Naive thymus-derived CD4-positive, alpha-beta T cell (primary cell): ENCODE results near the gene LSAMP. TPM values are rescaled to one million over a fixed set of nuclear protein-coding genes. Genes with fewer than 3 reads are reported as not detected.

Experiments
- ATAC-seq: fragments of 150-1000 bp; cut with Tn5 transposase; 2 replicates; pipeline ENCODE4 v1.10.0; 2021; ENCODE audit warnings: mild to moderate bottlenecking, moderate library complexity
- CTCF ChIA-PET: fragments of 350-600 bp; sonication (Branson Sonifier 250); formaldehyde crosslinking; loops from one replicate; lab custom pipeline; 2021; ENCODE audit warnings: antibody characterized with exemption; lab: Charles Lee
- POLR2A ChIA-PET: fragments of 350-600 bp; sonication (Branson Sonifier 250); formaldehyde crosslinking; loops from one replicate; lab custom pipeline; 2021; ENCODE audit warnings: antibody characterized with exemption, inconsistent platforms; lab: Charles Lee
- DNase-seq, 9 donors: peaks; one replicate each; pipeline versions ENCODE4 v3.0.0 to v3.0.0-alpha.2; 2020 to 2022; ENCODE audit warnings: mixed read lengths in 1 of 9
- H3K27ac ChIP-seq: one replicate; pipeline ENCODE4 v1.7.0; 2013; ENCODE audit warnings: mild to moderate bottlenecking, low read depth, low read length, moderate library complexity
- H3K27me3 ChIP-seq, 2 donors: one replicate each; pipeline ENCODE4 v1.7.0; 2013; ENCODE audit warnings: low read length in 2 of 2, mild to moderate bottlenecking in 2 of 2, moderate library complexity in 2 of 2; ENCODE audit not compliant: control insufficient read depth in 2 of 2, insufficient read depth in 2 of 2
- H3K36me3 ChIP-seq, 3 experiments: 1 replicate in 2 of 3; 2 replicates in 1 of 3; pipeline ENCODE4 v1.7.0; 2013; ENCODE audit warnings: low read length in 3 of 3, mild to moderate bottlenecking in 3 of 3, moderate library complexity in 1 of 3; ENCODE audit not compliant: insufficient read depth in 3 of 3, control insufficient read depth in 2 of 3
- H3K4me1 ChIP-seq, 2 donors: one replicate each; pipeline ENCODE4 v1.7.0; 2013; ENCODE audit warnings: low read length in 2 of 2, mild to moderate bottlenecking in 2 of 2, moderate library complexity in 1 of 2; ENCODE audit not compliant: control insufficient read depth in 2 of 2, insufficient read depth in 2 of 2
- H3K4me3 ChIP-seq: 2 replicates; pipeline ENCODE4 v1.7.0; 2013; ENCODE audit warnings: mild to moderate bottlenecking, low read length
- H3K9me3 ChIP-seq, 3 experiments: 1 replicate in 2 of 3; 2 replicates in 1 of 3; pipeline ENCODE4 v1.7.0; 2013; ENCODE audit warnings: low read length in 3 of 3; ENCODE audit not compliant: control insufficient read depth in 2 of 3
- H3K27ac Mint-ChIP-seq, 9 donors: one replicate each; pipeline ENCODE4 v1.8.0; 2020 to 2022; ENCODE audit warnings: mixed read lengths in 9 of 9, mild to moderate bottlenecking in 8 of 9, moderate library complexity in 5 of 9, inconsistent platforms in 2 of 9
- H3K27me3 Mint-ChIP-seq, 5 donors: one replicate each; pipeline ENCODE4 v1.8.0; 2021 to 2022; ENCODE audit warnings: mixed read lengths in 5 of 5, mild to moderate bottlenecking in 1 of 5
- H3K36me3 Mint-ChIP-seq, 5 donors: one replicate each; pipeline ENCODE4 v1.8.0; 2020 to 2022; ENCODE audit warnings: mixed read lengths in 5 of 5, mild to moderate bottlenecking in 3 of 5, inconsistent platforms in 1 of 5
- H3K4me1 Mint-ChIP-seq, 7 donors: one replicate each; pipeline ENCODE4 v1.8.0; 2020 to 2022; ENCODE audit warnings: mixed read lengths in 7 of 7, mild to moderate bottlenecking in 3 of 7, inconsistent platforms in 1 of 7
- H3K4me3 Mint-ChIP-seq, 10 donors: one replicate each; pipeline ENCODE4 v1.8.0; 2020 to 2022; ENCODE audit warnings: mild to moderate bottlenecking in 10 of 10, mixed read lengths in 10 of 10, moderate library complexity in 6 of 10, inconsistent platforms in 2 of 10
- H3K9me3 Mint-ChIP-seq, 11 donors: one replicate each; pipeline ENCODE4 v1.8.0; 2020 to 2022; ENCODE audit warnings: mixed read lengths in 11 of 11, mild to moderate bottlenecking in 4 of 11, inconsistent platforms in 1 of 11, moderate library complexity in 1 of 11
- intact Hi-C, 2 donors: fragments of 100-400 bp; cut with micrococcal nuclease; formaldehyde crosslinking; loops; one replicate each; pipeline ENCODE4 v1.15.1; 2023
- polyA plus RNA-seq, 2 donors: library from polyadenylated mRNA; unstranded; fragments of 300-500 nt; fragmentation: Illumina TruSeq; gene quantifications; one replicate each; pipeline ENCODE4 v1.2.3, GENCODE V29; 2021
- total RNA-seq, 6 experiments: library from RNA in 5 of 6; stranded (reverse) in 5 of 6; gene quantifications; 1 replicate in 5 of 6; 2 replicates in 1 of 6; pipeline ENCODE4 v1.2.3 and lab custom pipeline; 2021 to 2026

LSAMP gene
- total and polyA plus RNA-seq, 7 experiments from 2014 or later: not detected

GRCh38 chr3:116191409-116191808 is 253.9 kb downstream of the LSAMP start:
- POLR2A ChIA-PET: interaction anchor here (0.6 kb wide), 1 partner anchor 45 kb away, joined by 3 read pairs; no protein-coding TSS in a partner anchor
- DNase-seq: no peak
- Histone ChIP-seq H3K4me1 (no peaks in the 10 kb centered on the region), H3K9me3 (no peaks in the 10 kb centered on the region), H3K36me3 (no peaks in the 10 kb centered on the region), H3K27me3 (no peaks in the 10 kb centered on the region), H3K27ac (no peak overlapping the region), H3K4me3 (no peak overlapping the region)
- Mint-ChIP-seq H3K27ac (no peak overlapping the region), H3K9me3 (peaks cover 0 to 11% (median 2%) of the 10 kb centered on the region in 11 donors), H3K4me3 (no peak overlapping the region), H3K4me1 (no peaks in the 10 kb centered on the region), H3K36me3 (no peaks in the 10 kb centered on the region), H3K27me3 (peaks cover 0 to 5% (median 0%) of the 10 kb centered on the region in 5 donors)
- ATAC-seq: no peak
- CTCF ChIA-PET: no interaction called here
- intact Hi-C loops: no loop called here

GRCh38 chr3:116190095-116190494 is 255.2 kb downstream of the LSAMP start:
- Mint-ChIP-seq H3K36me3 (no peaks in the 10 kb centered on the region), H3K4me3 (no peak overlapping the region), H3K27ac (no peak overlapping the region), H3K9me3 (peaks cover 0 to 11% (median 2%) of the 10 kb centered on the region in 11 donors), H3K27me3 (peaks cover 0 to 5% (median 0%) of the 10 kb centered on the region in 5 donors), H3K4me1 (no peaks in the 10 kb centered on the region)
- intact Hi-C loops: no loop called here
- no peaks in the 10 kb centered on the region for H3K9me3 ChIP-seq
- H3K4me3 ChIP-seq: no peak overlapping the region
- no peaks in the 10 kb centered on the region for H3K4me1 ChIP-seq
- no peak overlapping the region for H3K27ac ChIP-seq
- H3K27me3 ChIP-seq: no peaks in the 10 kb centered on the region
- CTCF ChIA-PET: no interaction called here
- no peak for ATAC-seq
- POLR2A ChIA-PET: no interaction called here
- no peaks in the 10 kb centered on the region for H3K36me3 ChIP-seq
- no peak for DNase-seq

- no peak overlapping the region for H3K27ac ChIP-seq
- Mint-ChIP-seq H3K27me3 (peaks cover 0 to 5% (median 0%) of the 10 kb centered on the region in 5 donors), H3K4me1 (no peaks in the 10 kb centered on the region), H3K36me3 (no peaks in the 10 kb centered on the region), H3K27ac (no peak overlapping the region), H3K9me3 (peaks cover 0 to 8% (median 2%) of the 10 kb centered on the region in 11 donors), H3K4me3 (no peak overlapping the region)
- ChIA-PET CTCF (no interaction called here), POLR2A (no interaction called here)
- intact Hi-C loops: no loop called here
- no peak for ATAC-seq
- no peaks in the 10 kb centered on the region for H3K27me3 ChIP-seq
- H3K36me3 ChIP-seq: no peaks in the 10 kb centered on the region
- H3K4me1 ChIP-seq: no peaks in the 10 kb centered on the region
- DNase-seq: no peak
- no peaks in the 10 kb centered on the region for H3K9me3 ChIP-seq
- no peak overlapping the region for H3K4me3 ChIP-seq
Measured at GRCh38 chr3:116188231-116188785, 257.0 kb downstream of the LSAMP start.

GRCh38 chr3:116186049-116186448 is 259.2 kb downstream of the LSAMP start:
- no peaks in the 10 kb centered on the region for H3K36me3 Mint-ChIP-seq
- H3K27ac Mint-ChIP-seq: no peak overlapping the region
- H3K36me3 ChIP-seq: no peaks in the 10 kb centered on the region
- H3K27me3 ChIP-seq: no peaks in the 10 kb centered on the region
- peaks cover 0 to 5% (median 0%) of the 10 kb centered on the region in 5 donors for H3K27me3 Mint-ChIP-seq
- H3K9me3 ChIP-seq: no peaks in the 10 kb centered on the region
- no peaks in the 10 kb centered on the region for H3K4me1 Mint-ChIP-seq
- no peak overlapping the region for H3K27ac ChIP-seq
- no peak overlapping the region for H3K4me3 Mint-ChIP-seq
- H3K4me3 ChIP-seq: no peak overlapping the region
- ATAC-seq: no peak
- peaks cover 0 to 13% (median 0%) of the 10 kb centered on the region in 11 donors for H3K9me3 Mint-ChIP-seq
- ChIA-PET CTCF (no interaction called here), POLR2A (no interaction called here)
- no peak for DNase-seq
- intact Hi-C loops: no loop called here
- H3K4me1 ChIP-seq: no peaks in the 10 kb centered on the region

GRCh38 chr3:116181159-116181558 is 264.1 kb downstream of the LSAMP start:
- H3K9me3 ChIP-seq: no peaks in the 10 kb centered on the region
- Mint-ChIP-seq H3K9me3 (peaks cover 0 to 23% (median 0%) of the 10 kb centered on the region in 11 donors), H3K4me1 (no peaks in the 10 kb centered on the region), H3K27me3 (no peaks in the 10 kb centered on the region), H3K36me3 (no peaks in the 10 kb centered on the region), H3K27ac (no peak overlapping the region), H3K4me3 (no peak overlapping the region)
- H3K27ac ChIP-seq: no peak overlapping the region
- no peaks in the 10 kb centered on the region for H3K27me3 ChIP-seq
- intact Hi-C loops: no loop called here
- ChIA-PET POLR2A (no interaction called here), CTCF (no interaction called here)
- DNase-seq (no peak), ATAC-seq (no peak)
- no peaks in the 10 kb centered on the region for H3K36me3 ChIP-seq
- H3K4me3 ChIP-seq: no peak overlapping the region
- no peaks in the 10 kb centered on the region for H3K4me1 ChIP-seq

GRCh38 chr3:116179091-116179490 is 266.2 kb downstream of the LSAMP start:
- Histone ChIP-seq H3K27ac (no peak overlapping the region), H3K4me3 (no peak overlapping the region), H3K27me3 (no peaks in the 10 kb centered on the region), H3K4me1 (no peaks in the 10 kb centered on the region), H3K9me3 (no peaks in the 10 kb centered on the region), H3K36me3 (no peaks in the 10 kb centered on the region)
- H3K36me3 Mint-ChIP-seq: no peaks in the 10 kb centered on the region
- intact Hi-C loops: no loop called here
- DNase-seq: no peak
- no peak overlapping the region for H3K27ac Mint-ChIP-seq
- H3K4me1 Mint-ChIP-seq: no peaks in the 10 kb centered on the region
- ATAC-seq: no peak
- peaks cover 0 to 23% (median 0%) of the 10 kb centered on the region in 11 donors for H3K9me3 Mint-ChIP-seq
- no peak overlapping the region for H3K4me3 Mint-ChIP-seq
- no peaks in the 10 kb centered on the region for H3K27me3 Mint-ChIP-seq
- ChIA-PET CTCF (no interaction called here), POLR2A (no interaction called here)

- H3K36me3 Mint-ChIP-seq: no peaks in the 10 kb centered on the region
- H3K4me1 Mint-ChIP-seq: no peaks in the 10 kb centered on the region
- Histone ChIP-seq H3K9me3 (no peaks in the 10 kb centered on the region), H3K4me3 (no peak overlapping the region), H3K4me1 (no peaks in the 10 kb centered on the region), H3K36me3 (no peaks in the 10 kb centered on the region), H3K27me3 (no peaks in the 10 kb centered on the region), H3K27ac (no peak overlapping the region)
- H3K27me3 Mint-ChIP-seq: no peaks in the 10 kb centered on the region
- peaks cover 0 to 15% (median 0%) of the 10 kb centered on the region in 11 donors for H3K9me3 Mint-ChIP-seq
- no peak for ATAC-seq
- H3K27ac Mint-ChIP-seq: no peak overlapping the region
- no peak for DNase-seq
- intact Hi-C loops: no loop called here
- no peak overlapping the region for H3K4me3 Mint-ChIP-seq
- CTCF ChIA-PET: no interaction called here
- POLR2A ChIA-PET: no interaction called here
Measured at GRCh38 chr3:116176974-116177555, 268.2 kb downstream of the LSAMP start.
